CD4-positive, alpha-beta T cell treated with Interleukin-6 at 100 ng/mL for 8 hours (primary cell): Measurements from ENCODE around the gene ZNF682.
"Not testable (repeated sequence)": the region's sequence is repeated elsewhere in the genome, so short reads cannot be mapped to it uniquely, and the experiment has no call there.

ENCODE experiments used
- DNase-seq: peaks from one replicate; pipeline ENCODE4 v3.0.0-alpha.2; 2020; ENCODE audit warnings: mixed read lengths, low spot score

ZNF682 gene

DNA sequence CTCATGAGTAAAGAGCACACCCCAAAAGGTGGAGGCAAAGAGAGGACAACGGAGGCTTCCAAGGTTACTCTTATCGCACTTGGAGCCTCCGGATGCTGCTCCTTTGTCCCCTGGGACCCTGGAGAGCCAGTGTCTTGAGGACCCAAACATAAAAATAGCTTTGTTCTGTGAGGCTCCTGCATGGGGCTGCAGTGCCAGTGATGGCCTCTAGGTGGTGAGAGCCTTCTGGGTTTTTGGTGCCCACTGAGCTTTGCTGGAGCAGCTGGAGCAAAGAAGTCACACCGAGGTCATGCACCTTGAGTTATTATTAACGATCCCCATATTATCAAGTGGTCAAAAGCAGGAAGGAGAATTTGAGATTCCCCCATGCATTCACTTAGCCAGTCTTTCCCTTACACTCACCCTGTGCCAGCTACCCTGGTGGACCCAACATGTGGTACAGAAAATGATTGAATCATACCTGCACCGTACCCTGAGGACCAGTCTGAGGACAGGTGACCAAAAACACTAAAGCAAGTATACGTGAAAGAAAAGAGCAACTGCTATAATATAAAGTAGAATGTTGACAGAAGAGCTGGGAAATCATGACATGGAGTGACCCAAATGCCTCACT is 41.5 kb downstream of the ZNF682 start:
- DNase-seq = peak; percentile 17

DNA sequence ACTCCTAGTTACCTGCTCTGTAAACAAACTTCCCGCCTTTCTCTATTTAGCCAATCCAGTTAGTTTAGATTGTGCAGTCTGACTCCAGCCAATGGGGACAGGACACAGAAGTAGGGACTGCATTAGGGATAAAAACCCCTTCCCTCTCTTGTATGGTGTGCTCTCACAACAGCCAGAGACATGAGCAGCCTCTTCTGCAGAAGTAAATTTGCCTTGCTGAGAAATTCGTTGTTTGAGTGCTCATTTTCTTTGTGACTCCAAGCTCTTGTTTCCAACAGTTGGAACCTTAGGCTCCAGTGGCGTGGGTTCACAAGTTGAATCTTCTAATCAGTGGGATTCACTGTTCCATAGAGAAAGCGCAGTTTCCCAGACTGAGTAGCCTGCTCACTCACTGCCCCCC is 72.4 kb downstream of the ZNF682 start:
- DNase-seq = no peak

DNA sequence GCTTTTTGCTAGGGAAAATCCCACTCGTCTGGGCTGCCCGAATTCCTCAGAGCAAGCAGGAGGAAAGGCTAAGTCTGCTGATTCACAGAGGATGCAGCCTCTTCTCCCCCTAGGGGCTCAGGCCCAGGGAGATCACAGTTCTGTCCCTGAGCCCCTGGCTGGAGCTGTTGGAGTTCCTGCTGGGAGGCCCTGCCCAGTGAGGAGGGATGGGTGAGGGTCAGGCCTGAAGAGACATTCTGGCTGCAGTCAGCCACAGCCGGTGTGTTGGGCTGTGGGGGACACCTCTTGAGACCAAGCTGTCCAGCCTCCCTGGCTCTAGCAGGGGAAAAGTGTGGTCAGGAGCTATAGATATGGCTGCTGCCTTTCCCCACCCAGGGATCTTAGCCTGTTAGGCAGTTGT is 73.2 kb downstream of the ZNF682 start:
- not testable (repeated sequence) for DNase-seq

DNA sequence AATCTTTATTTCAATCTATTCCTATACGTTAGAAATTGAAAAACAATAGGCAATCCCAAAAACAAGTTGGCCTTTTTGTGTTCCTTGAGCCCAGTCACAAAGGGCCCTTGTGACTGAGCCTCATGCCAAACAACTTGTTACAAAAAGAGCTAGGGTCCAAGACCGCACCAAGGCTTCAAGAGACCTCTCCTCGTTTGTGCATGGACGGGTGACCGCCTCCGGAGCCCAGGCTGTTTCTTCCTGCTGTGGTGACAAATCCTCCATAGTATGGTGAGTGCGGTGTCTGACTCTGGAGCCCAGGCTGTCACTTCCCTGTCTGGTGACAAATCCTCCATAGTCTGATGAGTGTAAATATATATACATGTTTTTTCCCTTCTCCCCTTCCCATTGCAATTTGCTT is 74.9 kb downstream of the ZNF682 start:
- no peak for DNase-seq

DNA sequence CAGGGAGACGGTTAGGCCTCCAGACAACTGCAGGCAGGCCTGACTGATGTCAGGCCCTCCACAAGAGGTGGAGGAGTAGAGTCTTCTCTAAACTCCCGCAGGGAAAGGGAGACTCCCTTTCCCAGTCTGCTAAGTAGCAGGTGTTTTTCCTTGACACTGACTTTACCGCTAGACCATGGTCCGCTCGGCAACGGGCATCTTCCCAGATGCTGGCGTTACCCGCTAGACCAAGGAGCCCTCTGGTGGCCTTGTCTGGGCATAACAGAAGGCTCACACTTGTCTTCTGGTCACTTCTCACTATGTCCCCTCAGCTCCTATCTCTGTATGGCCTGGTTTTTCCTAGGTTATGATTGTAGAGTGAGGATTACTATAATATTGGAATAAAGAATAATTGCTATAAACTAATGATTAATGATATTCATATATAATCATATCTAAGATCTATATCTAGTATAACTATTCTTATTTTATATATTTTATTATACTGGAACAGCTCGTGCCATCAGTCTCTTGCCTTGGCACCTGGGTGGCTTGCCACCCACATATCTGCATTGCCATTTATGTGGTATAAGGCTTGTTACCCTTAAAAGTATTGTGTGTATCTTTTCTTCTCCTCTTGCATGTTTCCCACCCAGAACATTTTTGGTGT is 80.0 kb downstream of the ZNF682 start:
- DNase-seq = peak; percentile 63

DNA sequence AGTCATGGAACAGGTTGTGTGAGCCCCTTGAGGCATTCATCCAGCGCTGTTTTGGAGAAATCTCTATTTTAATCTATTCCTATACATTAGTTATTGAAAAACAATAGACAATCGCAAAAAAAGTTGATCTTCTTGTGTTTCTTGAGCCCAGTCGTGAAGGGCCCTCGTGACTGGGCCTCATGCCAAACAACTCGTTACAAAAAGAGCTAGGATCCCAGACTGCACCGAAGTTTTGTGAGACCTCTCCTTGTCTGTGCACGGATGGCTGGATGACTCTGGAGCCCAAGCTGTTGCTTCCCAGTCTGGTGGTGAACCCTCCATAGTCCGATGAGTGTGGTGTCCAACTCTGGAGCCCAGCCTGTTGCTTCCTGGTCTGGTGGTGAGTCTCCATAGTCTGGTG is 81.5 kb downstream of the ZNF682 start:
- DNase-seq = not testable (repeated sequence)

DNA sequence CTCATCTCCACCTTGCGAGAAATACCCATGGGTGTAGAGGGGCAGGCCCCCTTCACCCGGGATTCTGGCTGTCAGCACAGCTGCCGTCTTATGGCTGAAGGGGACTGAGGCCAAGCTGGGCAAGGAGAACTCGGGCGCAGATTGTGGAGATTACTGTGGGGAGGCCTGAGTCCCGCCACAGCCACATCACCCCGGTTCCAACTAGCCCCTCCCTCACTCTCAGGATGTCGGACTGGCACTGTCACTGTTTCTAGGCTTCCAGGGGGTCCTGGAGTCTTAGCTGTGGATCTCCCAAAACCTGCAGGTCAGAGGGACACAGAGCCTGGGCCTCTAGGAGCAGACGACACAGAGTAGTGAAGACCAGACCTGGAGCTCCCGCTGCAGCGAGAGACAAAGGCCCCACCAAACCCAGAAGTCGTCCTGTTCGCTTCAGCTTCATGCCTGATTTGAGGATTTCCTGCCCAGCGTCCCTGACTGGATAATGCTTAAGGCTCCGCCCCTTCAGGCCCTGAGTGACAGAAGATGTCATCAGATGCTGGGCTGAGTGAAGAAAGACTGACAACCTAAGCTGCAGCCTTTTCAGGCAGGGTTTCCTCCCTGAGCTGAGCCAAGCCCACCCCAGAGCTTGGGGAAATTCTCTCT is 82.8 kb downstream of the ZNF682 start:
- DNase-seq = no peak

DNA sequence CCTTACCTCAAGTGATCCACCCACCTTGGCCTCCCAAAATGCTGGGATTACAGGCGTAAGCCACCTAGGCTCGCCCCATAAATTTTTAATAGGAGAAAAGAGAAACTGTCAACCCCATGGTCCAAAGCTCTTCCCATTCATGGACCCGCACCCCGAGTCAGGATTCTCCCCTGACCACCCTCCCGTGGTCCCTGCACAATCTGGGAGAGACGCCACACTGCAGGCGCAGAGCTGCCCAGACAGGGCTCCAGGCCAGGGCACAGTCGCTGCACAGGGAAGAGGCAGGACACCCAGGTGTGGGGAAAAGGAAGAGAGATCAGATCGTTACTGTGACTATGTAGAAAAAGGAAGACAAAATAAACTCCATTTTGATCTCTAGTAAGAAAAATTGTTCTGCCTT is 84.1 kb downstream of the ZNF682 start:
- DNase-seq = no peak
